K562 (cell line): ENCODE measurements around the gene RHOBTB3. TPM values are rescaled to one million over a fixed set of nuclear protein-coding genes. Genes with fewer than 3 reads are reported as not detected.

Experiments used
- CCAR2 ChIP-seq: fragments of 200-400 bp; formaldehyde crosslinking; IDR thresholded peaks from 2 replicates; pipeline ENCODE4 v1.6.1; 2017; ENCODE audit warnings: mild to moderate bottlenecking, low read depth, low read length
- CEBPB ChIP-seq: fragments of 450-650 bp; IDR thresholded peaks from 2 replicates; pipeline ENCODE4 v1.6.1; 2016; ENCODE audit warnings: missing genetic modification characterization, missing compliant biosample characterization
- CREB5 ChIP-seq: fragments of 250-450 bp; sonication (Bioruptor Pico); IDR thresholded peaks from 2 replicates; pipeline ENCODE4 v1.5.0; 2020; ENCODE audit warnings: mild to moderate bottlenecking
- CUX1 ChIP-seq: fragments of 200-800 bp; sonication (Bioruptor generic); IDR thresholded peaks from 2 replicates; pipeline ENCODE4 v1.6.1; 2016; ENCODE audit warnings: missing genetic modification characterization, missing compliant biosample characterization
- ERF ChIP-seq: fragments of 450-650 bp; formaldehyde crosslinking; IDR thresholded peaks from 2 replicates; pipeline ENCODE4 v1.4.0; 2020; ENCODE audit warnings: mild to moderate bottlenecking, mixed read lengths
- FOXO4 ChIP-seq: fragments of 450-650 bp; formaldehyde crosslinking; IDR thresholded peaks from 2 replicates; pipeline ENCODE4 v1.4.0; 2020; ENCODE audit warnings: mild to moderate bottlenecking, moderate library complexity
- MXI1 ChIP-seq: IDR thresholded peaks from 2 replicates; pipeline ENCODE4 v1.6.1; 2011; ENCODE audit warnings: low read depth, mild to moderate bottlenecking, improper control_type of control experiment, low read length
- NBN ChIP-seq: fragments of 450-650 bp; IDR thresholded peaks from 2 replicates; pipeline ENCODE4 v1.6.1; 2016; ENCODE audit warnings: low read depth, mild to moderate bottlenecking
- NONO ChIP-seq, 2 experiments: fragments of 200-400 bp in 1 of 2; fragments of 450-650 bp in 1 of 2; formaldehyde crosslinking in 1 of 2; IDR thresholded peaks; 2 replicates each; pipeline ENCODE4 v1.6.1; 2017; ENCODE audit warnings: low read depth in 2 of 2, mild to moderate bottlenecking in 2 of 2, moderate library complexity in 2 of 2, low read length in 1 of 2
- SIX5 ChIP-seq, 2 experiments: IDR thresholded peaks; 2 replicates each; pipeline ENCODE4 v1.6.1; 2011; ENCODE audit warnings: low read length in 2 of 2, borderline replicate concordance in 1 of 2, low read depth in 1 of 2, mild to moderate bottlenecking in 1 of 2, moderate library complexity in 1 of 2; ENCODE audit not compliant: insufficient read depth in 1 of 2
- TEAD2 ChIP-seq: fragments of 450-650 bp; IDR thresholded peaks from 2 replicates; pipeline ENCODE4 v1.6.1; 2016; ENCODE audit warnings: missing genetic modification characterization, control low read depth, missing compliant biosample characterization
- TEAD4 ChIP-seq, 2 experiments: sonication (generic) in 1 of 2; formaldehyde crosslinking in 1 of 2; IDR thresholded peaks; 2 replicates each; pipeline versions ENCODE4 v1.6.1 to v1.8.0; 2012 to 2022; ENCODE audit warnings: borderline replicate concordance in 1 of 2, inconsistent platforms in 1 of 2, low read length in 1 of 2, mild to moderate bottlenecking in 1 of 2, missing genetic modification reagents in 1 of 2
- ZNF140 ChIP-seq: fragments of 250-450 bp; sonication (Bioruptor Pico); IDR thresholded peaks from 2 replicates; pipeline ENCODE4 v1.8.0; 2021; ENCODE audit warnings: moderate library complexity, mild to moderate bottlenecking, inconsistent platforms
- ZNF518B ChIP-seq: fragments of 250-450 bp; sonication (Bioruptor Pico); IDR thresholded peaks from 2 replicates; pipeline ENCODE4 v1.5.0; 2021; ENCODE audit warnings: mild to moderate bottlenecking, moderate library complexity
- polyA plus RNA-seq, 8 experiments: library from polyadenylated mRNA; depleted of rRNA in 4 of 8; stranded (reverse) in 5 of 8; unstranded in 3 of 8; fragments of >200 nt; fragmentation: Nextera tagmentation in 2 of 8; fragmentation: Illumina TruSeq in 1 of 8; extraction: Ambion mirVana in 2 of 8; extraction: Trizol in 1 of 8; gene quantifications; 2 replicates each; pipeline versions ENCODE4 v1.2.1 to v1.2.3, GENCODE V29; 2011 to 2014; ENCODE audit warnings: inconsistent platforms in 1 of 8, missing spikeins in 1 of 8
- total RNA-seq, 7 experiments: library from RNA; depleted of rRNA in 6 of 7; stranded (reverse); fragments of >200 nt in 6 of 7; fragmentation: Illumina TruSeq in 2 of 7; extraction: Trizol in 2 of 7; gene quantifications; 2 replicates each; pipeline versions ENCODE4 v1.2.1 to v1.2.3, GENCODE V29; 2011 to 2021; ENCODE audit warnings: low replicate concordance in 1 of 7

RHOBTB3 gene
- total and polyA plus RNA-seq, 9 of the 15 experiments (the other 6 are each of a cell fraction or from before 2014, with no cell fraction given), result 39.7 to 143 (median 115) TPM

GRCh38 chr5:95730011-95730700, 980 bp upstream of the RHOBTB3 start (continued):
- TF ChIP-seq CREB5 (CRISPR knock-in tag), result no peak; the same call in 1 of the 2 replicates
- TF ChIP-seq CCAR2, result no peak
- TF ChIP-seq SIX5 (IDR thresholded peaks at IDR 0.05; ENCODE audit: borderline replicate concordance in 1 of 2, insufficient read depth in 1 of 2, low read depth in 1 of 2, low read length in 2 of 2), result no peak
- peak; percentile 73; the same call in 1 of the 2 replicates for TF ChIP-seq FOXO4
- TF ChIP-seq ZNF140 (CRISPR knock-in tag), result no peak
- TF ChIP-seq NBN, result no peak
- no peak for TF ChIP-seq CUX1
- TF ChIP-seq TEAD2 (tag), result no peak
- TF ChIP-seq NONO (IDR thresholded peaks at IDR 0.05; ENCODE audit: low read depth in 2 of 2, low read length in 1 of 2), result 0 out of 4 replicates have a peak, but pooled peaks of 1 of the 2 experiments have one; percentile 10
- no peak for TF ChIP-seq ZNF518B (CRISPR knock-in tag)
- TF ChIP-seq CEBPB, result no peak
- 0 out of 2 replicates have a peak, but pooled peaks have one; percentile 5 for TF ChIP-seq TEAD4 (IDR thresholded peaks at IDR 0.05; ENCODE audit: low read length)
- TF ChIP-seq TEAD4 (CRISPR knock-in tag; IDR thresholded peaks at IDR 0.05; ENCODE audit: borderline replicate concordance), result no peak
- TF ChIP-seq MXI1, result no peak
- TF ChIP-seq ERF (CRISPR knock-in tag), result peak; percentile 77; the same call in 1 of the 2 replicates
